ENCODE results near the gene C16orf90.

GRCh38 chr16:3494386-3494973, 809 bp downstream of the C16orf90 start:
- no peak for TF ChIP-seq ZNF792 (tag by site-specific recombination; IDR thresholded peaks at IDR 0.05)
- no peak for TF ChIP-seq YY1 (tag by site-specific recombination; IDR thresholded peaks at IDR 0.05)
- TF ChIP-seq, protein P1, sequence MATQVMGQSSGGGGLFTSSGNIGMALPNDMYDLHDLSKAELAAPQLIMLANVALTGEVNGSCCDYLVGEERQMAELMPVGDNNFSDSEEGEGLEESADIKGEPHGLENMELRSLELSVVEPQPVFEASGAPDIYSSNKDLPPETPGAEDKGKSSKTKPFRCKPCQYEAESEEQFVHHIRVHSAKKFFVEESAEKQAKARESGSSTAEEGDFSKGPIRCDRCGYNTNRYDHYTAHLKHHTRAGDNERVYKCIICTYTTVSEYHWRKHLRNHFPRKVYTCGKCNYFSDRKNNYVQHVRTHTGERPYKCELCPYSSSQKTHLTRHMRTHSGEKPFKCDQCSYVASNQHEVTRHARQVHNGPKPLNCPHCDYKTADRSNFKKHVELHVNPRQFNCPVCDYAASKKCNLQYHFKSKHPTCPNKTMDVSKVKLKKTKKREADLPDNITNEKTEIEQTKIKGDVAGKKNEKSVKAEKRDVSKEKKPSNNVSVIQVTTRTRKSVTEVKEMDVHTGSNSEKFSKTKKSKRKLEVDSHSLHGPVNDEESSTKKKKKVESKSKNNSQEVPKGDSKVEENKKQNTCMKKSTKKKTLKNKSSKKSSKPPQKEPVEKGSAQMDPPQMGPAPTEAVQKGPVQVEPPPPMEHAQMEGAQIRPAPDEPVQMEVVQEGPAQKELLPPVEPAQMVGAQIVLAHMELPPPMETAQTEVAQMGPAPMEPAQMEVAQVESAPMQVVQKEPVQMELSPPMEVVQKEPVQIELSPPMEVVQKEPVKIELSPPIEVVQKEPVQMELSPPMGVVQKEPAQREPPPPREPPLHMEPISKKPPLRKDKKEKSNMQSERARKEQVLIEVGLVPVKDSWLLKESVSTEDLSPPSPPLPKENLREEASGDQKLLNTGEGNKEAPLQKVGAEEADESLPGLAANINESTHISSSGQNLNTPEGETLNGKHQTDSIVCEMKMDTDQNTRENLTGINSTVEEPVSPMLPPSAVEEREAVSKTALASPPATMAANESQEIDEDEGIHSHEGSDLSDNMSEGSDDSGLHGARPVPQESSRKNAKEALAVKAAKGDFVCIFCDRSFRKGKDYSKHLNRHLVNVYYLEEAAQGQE (tag by site-specific recombination; IDR thresholded peaks at IDR 0.05) = no peak
- no peak for TF ChIP-seq ZNF292 (tag by site-specific recombination; IDR thresholded peaks at IDR 0.05; ENCODE audit: borderline replicate concordance, low read depth)
- TF ChIP-seq, protein P2, sequence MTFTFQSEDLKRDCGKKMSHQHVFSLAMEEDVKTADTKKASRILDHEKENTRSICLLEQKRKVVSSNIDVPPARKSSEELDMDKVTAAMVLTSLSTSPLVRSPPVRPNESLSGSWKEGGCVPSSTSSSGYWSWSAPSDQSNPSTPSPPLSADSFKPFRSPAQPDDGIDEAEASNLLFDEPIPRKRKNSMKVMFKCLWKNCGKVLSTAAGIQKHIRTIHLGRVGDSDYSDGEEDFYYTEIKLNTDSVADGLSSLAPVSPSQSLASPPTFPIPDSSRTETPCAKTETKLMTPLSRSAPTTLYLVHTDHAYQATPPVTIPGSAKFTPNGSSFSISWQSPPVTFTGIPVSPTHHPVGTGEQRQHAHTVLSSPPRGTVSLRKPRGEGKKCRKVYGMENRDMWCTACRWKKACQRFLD (tag by site-specific recombination; IDR thresholded peaks at IDR 0.05) = no peak
- no peak for TF ChIP-seq KLF17 (tag by site-specific recombination; IDR thresholded peaks at IDR 0.05)
- TF ChIP-seq, protein P3, sequence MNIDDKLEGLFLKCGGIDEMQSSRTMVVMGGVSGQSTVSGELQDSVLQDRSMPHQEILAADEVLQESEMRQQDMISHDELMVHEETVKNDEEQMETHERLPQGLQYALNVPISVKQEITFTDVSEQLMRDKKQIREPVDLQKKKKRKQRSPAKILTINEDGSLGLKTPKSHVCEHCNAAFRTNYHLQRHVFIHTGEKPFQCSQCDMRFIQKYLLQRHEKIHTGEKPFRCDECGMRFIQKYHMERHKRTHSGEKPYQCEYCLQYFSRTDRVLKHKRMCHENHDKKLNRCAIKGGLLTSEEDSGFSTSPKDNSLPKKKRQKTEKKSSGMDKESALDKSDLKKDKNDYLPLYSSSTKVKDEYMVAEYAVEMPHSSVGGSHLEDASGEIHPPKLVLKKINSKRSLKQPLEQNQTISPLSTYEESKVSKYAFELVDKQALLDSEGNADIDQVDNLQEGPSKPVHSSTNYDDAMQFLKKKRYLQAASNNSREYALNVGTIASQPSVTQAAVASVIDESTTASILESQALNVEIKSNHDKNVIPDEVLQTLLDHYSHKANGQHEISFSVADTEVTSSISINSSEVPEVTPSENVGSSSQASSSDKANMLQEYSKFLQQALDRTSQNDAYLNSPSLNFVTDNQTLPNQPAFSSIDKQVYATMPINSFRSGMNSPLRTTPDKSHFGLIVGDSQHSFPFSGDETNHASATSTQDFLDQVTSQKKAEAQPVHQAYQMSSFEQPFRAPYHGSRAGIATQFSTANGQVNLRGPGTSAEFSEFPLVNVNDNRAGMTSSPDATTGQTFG (tag by site-specific recombination; IDR thresholded peaks at IDR 0.05; ENCODE audit: borderline replicate concordance) = no peak
- no peak for TF ChIP-seq ZNF580 (tag by site-specific recombination; IDR thresholded peaks at IDR 0.05)
- TF ChIP-seq, protein P4, sequence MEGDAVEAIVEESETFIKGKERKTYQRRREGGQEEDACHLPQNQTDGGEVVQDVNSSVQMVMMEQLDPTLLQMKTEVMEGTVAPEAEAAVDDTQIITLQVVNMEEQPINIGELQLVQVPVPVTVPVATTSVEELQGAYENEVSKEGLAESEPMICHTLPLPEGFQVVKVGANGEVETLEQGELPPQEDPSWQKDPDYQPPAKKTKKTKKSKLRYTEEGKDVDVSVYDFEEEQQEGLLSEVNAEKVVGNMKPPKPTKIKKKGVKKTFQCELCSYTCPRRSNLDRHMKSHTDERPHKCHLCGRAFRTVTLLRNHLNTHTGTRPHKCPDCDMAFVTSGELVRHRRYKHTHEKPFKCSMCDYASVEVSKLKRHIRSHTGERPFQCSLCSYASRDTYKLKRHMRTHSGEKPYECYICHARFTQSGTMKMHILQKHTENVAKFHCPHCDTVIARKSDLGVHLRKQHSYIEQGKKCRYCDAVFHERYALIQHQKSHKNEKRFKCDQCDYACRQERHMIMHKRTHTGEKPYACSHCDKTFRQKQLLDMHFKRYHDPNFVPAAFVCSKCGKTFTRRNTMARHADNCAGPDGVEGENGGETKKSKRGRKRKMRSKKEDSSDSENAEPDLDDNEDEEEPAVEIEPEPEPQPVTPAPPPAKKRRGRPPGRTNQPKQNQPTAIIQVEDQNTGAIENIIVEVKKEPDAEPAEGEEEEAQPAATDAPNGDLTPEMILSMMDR (tag by site-specific recombination; IDR thresholded peaks at IDR 0.05) = no peak
- no peak for TF ChIP-seq ZNF18 (tag by site-specific recombination; IDR thresholded peaks at IDR 0.05)
- no peak for TF ChIP-seq ZNF530 (tag by site-specific recombination; IDR thresholded peaks at IDR 0.05; ENCODE audit: low read depth)
- no peak for TF ChIP-seq EGR2 (tag by site-specific recombination; IDR thresholded peaks at IDR 0.05; ENCODE audit: low read depth)

Measured in HEK293 (cell line).